Tibial artery (tissue), 4 donors: ENCODE measurements around the gene PRKCB.
"Not testable (repeated sequence)": the region's sequence is repeated elsewhere in the genome, so short reads cannot be mapped to it uniquely, and the experiment has no call there.

Experiments
- DNase-seq, 2 donors: peaks; one replicate each; pipeline ENCODE4 v3.0.0-alpha.2; 2019
- H3K27ac ChIP-seq, 2 donors: fragments of 200-600 bp; sonication (generic) in 1 of 2; 1 replicate in 1 of 2; 2 replicates in 1 of 2; pipeline ENCODE4 v1.5.1; 2018 to 2019; ENCODE audit warnings: mild to moderate bottlenecking in 1 of 2
- H3K27me3 ChIP-seq, 2 donors: fragments of 200-600 bp; sonication (generic) in 1 of 2; one replicate each; pipeline versions ENCODE4 v1.5.1 to v1.6.0; 2016 to 2019
- H3K36me3 ChIP-seq, 3 donors: fragments of 200-600 bp; sonication (generic) in 2 of 3; one replicate each; pipeline ENCODE4 v1.5.1; 2016 to 2019; ENCODE audit warnings: mild to moderate bottlenecking in 2 of 3
- H3K4me1 ChIP-seq, 4 donors: fragments of 200-600 bp; sonication (generic) in 2 of 4; 1 replicate in 3 of 4; 2 replicates in 1 of 4; pipeline ENCODE4 v1.5.1; 2016 to 2019
- H3K4me3 ChIP-seq, 2 donors: fragments of 200-600 bp; sonication (generic) in 1 of 2; 1 replicate in 1 of 2; 2 replicates in 1 of 2; pipeline ENCODE4 v1.5.1; 2018 to 2019; ENCODE audit warnings: mild to moderate bottlenecking in 2 of 2
- H3K9me3 ChIP-seq, 3 donors: fragments of 200-600 bp; sonication (generic) in 1 of 3; one replicate each; pipeline ENCODE4 v1.5.1; 2016 to 2019
- intact Hi-C: fragments of 100-400 bp; cut with DNase I; formaldehyde crosslinking; loops from one replicate; pipeline ENCODE4 v1.15.0; 2023; ENCODE audit warnings: low total_unique reads
- TF ChIP-seq, protein P1 (sequence below), 2 experiments: fragments of 200-600 bp in 1 of 2; fragments of 450-650 bp in 1 of 2; IDR thresholded peaks; one replicate each; pipeline ENCODE4 v1.5.1; 2017 to 2019; ENCODE audit warnings: antibody characterized with exemption in 2 of 2, mild to moderate bottlenecking in 1 of 2, moderate library complexity in 1 of 2

The PRKCB gene

DNA sequence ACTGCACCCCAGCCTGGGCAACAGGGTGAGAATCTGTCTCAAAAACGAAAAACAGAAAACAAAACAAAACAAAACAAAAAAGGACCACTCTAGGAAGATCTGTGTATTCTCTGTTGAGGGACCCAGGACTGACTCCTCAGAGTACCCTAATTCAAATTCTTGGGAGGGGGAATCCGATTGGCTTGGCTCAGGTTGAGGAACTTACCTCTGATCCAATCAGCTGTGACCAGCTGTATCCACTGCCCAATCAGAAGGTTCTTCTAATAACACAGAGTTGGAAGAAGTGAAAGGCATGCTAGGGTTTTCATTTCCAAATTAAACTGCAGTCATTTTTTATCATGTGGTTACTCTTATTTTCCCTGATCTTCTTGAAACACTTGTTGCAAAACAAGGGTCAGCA is 314.5 kb downstream of the PRKCB start:
- no peak for DNase-seq

DNA sequence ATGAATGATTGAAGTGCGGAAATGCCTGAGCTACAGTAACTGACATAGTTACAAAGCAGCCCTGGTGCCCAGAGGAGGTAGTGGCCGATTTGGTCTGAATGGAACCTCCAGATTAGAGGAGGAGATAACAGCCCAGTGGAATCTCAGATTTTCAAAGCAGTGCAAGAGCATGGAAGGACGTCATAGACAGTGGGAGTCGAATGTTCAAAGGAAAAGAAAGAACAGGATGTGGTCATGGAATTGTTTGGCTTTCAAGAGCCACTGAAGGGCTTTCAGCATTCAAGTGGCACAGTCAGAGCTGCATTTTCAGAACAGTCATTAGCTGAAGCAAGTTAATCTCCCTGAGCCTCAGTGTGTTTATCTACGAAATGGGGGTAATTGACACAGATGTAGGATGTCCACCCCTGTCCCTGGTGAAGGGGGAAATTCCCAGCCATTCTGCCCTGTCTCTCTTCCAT is 315.7 kb downstream of the PRKCB start:
- H3K27ac ChIP-seq, result no peak overlapping the region
- intact Hi-C loops, result no loop called here
- no peaks in the 10 kb centered on the region for H3K9me3 ChIP-seq
- no peaks in the 10 kb centered on the region for H3K4me1 ChIP-seq
- H3K27me3 ChIP-seq, result no peaks in the 10 kb centered on the region
- no peak overlapping the region for H3K4me3 ChIP-seq
- TF ChIP-seq, protein P1, sequence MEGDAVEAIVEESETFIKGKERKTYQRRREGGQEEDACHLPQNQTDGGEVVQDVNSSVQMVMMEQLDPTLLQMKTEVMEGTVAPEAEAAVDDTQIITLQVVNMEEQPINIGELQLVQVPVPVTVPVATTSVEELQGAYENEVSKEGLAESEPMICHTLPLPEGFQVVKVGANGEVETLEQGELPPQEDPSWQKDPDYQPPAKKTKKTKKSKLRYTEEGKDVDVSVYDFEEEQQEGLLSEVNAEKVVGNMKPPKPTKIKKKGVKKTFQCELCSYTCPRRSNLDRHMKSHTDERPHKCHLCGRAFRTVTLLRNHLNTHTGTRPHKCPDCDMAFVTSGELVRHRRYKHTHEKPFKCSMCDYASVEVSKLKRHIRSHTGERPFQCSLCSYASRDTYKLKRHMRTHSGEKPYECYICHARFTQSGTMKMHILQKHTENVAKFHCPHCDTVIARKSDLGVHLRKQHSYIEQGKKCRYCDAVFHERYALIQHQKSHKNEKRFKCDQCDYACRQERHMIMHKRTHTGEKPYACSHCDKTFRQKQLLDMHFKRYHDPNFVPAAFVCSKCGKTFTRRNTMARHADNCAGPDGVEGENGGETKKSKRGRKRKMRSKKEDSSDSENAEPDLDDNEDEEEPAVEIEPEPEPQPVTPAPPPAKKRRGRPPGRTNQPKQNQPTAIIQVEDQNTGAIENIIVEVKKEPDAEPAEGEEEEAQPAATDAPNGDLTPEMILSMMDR (IDR thresholded peaks at IDR 0.05), result no peak
- H3K36me3 ChIP-seq, result no peaks in the 10 kb centered on the region
- no peak for DNase-seq

More for the DNA sequence above, 314.5 kb downstream of the PRKCB start:
- intact Hi-C loops, result no loop called here
- Histone ChIP-seq H3K36me3 (no peaks in the 10 kb centered on the region), H3K4me1 (no peaks in the 10 kb centered on the region), H3K4me3 (no peak overlapping the region), H3K27ac (no peak overlapping the region), H3K27me3 (no peaks in the 10 kb centered on the region), H3K9me3 (no peaks in the 10 kb centered on the region)
- TF ChIP-seq, protein P1 (IDR thresholded peaks at IDR 0.05), result no peak

DNA sequence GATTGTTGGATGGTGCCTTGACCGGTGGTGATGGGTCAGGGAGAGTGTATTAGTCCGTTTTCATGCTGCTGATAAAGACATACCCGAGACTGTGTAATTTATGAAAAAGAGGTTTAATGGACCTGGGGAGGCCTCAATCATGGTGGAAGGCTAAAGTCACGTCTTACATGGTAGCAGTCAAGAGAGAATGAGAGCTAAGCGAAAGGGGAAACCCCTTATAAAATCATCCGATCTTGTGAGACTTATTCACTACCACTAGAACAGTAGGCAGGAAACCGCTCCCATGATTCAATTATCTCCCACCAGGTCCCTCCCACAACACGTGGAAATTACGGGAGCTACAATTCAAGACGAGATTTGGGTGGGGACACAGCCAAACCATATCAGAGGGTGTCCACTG is 316.3 kb downstream of the PRKCB start:
- H3K9me3 ChIP-seq, H3K36me3 ChIP-seq, DNase-seq, H3K4me3 ChIP-seq, H3K27me3 ChIP-seq, H3K4me1 ChIP-seq, H3K27ac ChIP-seq, intact Hi-C loops: not testable (repeated sequence)

DNA sequence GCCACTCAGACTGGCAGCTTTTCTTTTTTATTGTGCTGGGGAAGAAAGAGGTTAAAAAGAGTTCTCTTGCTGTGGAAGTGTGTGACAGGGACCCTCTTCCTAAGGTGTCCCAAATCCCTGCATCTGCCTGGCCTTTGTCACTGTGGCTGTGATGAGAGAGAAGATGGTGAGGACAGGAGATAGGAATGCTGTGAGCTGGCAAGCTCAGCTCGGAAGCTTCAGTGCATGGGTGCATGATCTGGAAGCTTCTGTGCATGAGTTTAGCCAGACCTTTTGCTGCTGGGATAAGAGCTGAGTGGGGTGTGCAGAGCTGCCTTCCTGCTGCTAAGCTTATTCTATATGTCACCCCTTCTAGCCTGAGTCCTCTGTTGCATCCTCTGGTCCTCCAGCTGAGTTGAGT is 317.0 kb downstream of the PRKCB start:
- TF ChIP-seq, protein P1 (IDR thresholded peaks at IDR 0.05), result no peak
- intact Hi-C loops, result no loop called here

DNA sequence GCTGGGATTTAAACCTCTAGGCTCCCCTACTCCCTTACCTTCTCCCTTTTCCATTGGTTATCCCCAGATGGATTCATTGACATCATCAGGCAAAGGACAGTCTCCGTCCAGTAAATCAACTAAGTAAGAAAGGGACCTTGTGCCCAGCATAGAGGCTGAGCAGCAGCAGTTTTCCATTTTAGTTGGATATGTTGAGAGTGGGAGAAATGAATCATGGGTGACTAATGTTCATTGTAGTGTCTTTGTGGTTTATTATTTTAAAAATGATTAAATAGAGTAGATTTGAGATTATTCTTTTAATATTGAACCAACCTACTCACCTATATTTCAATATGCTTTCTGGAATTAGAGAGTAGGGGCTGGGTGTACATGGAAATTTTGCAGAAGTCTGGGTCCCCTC is 321.0 kb downstream of the PRKCB start:
- Histone ChIP-seq H3K4me1 (no peaks in the 10 kb centered on the region), H3K27ac (no peak overlapping the region), H3K36me3 (no peaks in the 10 kb centered on the region), H3K9me3 (no peaks in the 10 kb centered on the region), H3K27me3 (no peaks in the 10 kb centered on the region), H3K4me3 (no peak overlapping the region)
- no peak for DNase-seq
- intact Hi-C loops, result no loop called here
- TF ChIP-seq, protein P1 (IDR thresholded peaks at IDR 0.05), result no peak

More for the DNA sequence above, 317.0 kb downstream of the PRKCB start:
- Histone ChIP-seq H3K27me3 (no peaks in the 10 kb centered on the region), H3K9me3 (no peaks in the 10 kb centered on the region), H3K4me3 (no peak overlapping the region), H3K36me3 (no peaks in the 10 kb centered on the region), H3K4me1 (no peaks in the 10 kb centered on the region), H3K27ac (no peak overlapping the region)
- no peak for DNase-seq

DNA sequence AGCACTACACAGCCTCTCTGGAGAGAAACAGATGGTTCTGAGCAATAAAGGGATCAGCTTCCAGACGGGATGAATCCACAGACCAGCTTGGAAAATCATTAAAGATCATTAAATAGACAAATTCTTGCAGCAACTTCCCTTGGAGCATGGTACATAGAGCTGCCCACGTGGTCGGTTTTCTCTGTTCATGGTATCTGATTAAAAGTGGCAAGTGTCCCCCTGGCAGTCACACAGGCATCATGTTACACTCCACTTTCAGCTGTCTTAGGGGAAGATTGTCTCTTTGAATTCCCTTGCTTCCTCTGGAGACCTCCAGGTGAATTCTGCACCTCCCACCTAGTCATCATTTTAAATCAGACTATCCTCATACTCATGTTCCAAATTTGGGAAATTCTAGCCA is 328.2 kb downstream of the PRKCB start:
- H3K9me3 ChIP-seq, result no peaks in the 10 kb centered on the region
- TF ChIP-seq, protein P1 (IDR thresholded peaks at IDR 0.05), result no peak
- H3K4me1 ChIP-seq, result no peaks in the 10 kb centered on the region
- no peak overlapping the region for H3K27ac ChIP-seq
- no peak for DNase-seq
- H3K4me3 ChIP-seq, result no peak overlapping the region
- no peaks in the 10 kb centered on the region for H3K27me3 ChIP-seq
- intact Hi-C loops, result no loop called here
- H3K36me3 ChIP-seq, result no peaks in the 10 kb centered on the region
